ENCODE results near the gene CPZ. TPM values are rescaled to one million over a fixed set of nuclear protein-coding genes. Genes with fewer than 3 reads are reported as not detected.

Gene CPZ
- total RNA-seq, 4 donors from 2014 or later: 0.32 to 4.2 (median 2.1) TPM

- Histone ChIP-seq H3K9me3 (no peaks in the 10 kb centered on the region), H3K4me3 (no peak overlapping the region), H3K36me3 (no peaks in the 10 kb centered on the region), H3K4me1 (no peaks in the 10 kb centered on the region), H3K27me3 (peaks cover 9% of the 10 kb centered on the region), H3K27ac (no peak overlapping the region)
- peak; percentile 42 to 55 for DNase-seq (ENCODE audit: low spot score in 2 of 2)
- no peak for TF ChIP-seq POLR2A (IDR thresholded peaks at IDR 0.05)
- TF ChIP-seq POLR2AphosphoS5 (IDR thresholded peaks at IDR 0.05): no peak
- TF ChIP-seq EP300 (IDR thresholded peaks at IDR 0.05): no peak
- no peak for TF ChIP-seq CTCF (IDR thresholded peaks at IDR 0.05)
- WGBS: 92% methylated on average over 15 of the region's 15 CpGs
Observed at GRCh38 chr4:8641256-8641655, 48.7 kb downstream of the CPZ start.

GRCh38 chr4:8641931-8642650 lies 49.5 kb downstream of the CPZ start:
- peaks cover 13% of the 10 kb centered on the region for H3K27me3 ChIP-seq
- no peaks in the 10 kb centered on the region for H3K36me3 ChIP-seq
- no peaks in the 10 kb centered on the region for H3K4me1 ChIP-seq
- TF ChIP-seq POLR2A (IDR thresholded peaks at IDR 0.05) (no peak), CTCF (IDR thresholded peaks at IDR 0.05) (no peak), POLR2AphosphoS5 (IDR thresholded peaks at IDR 0.05) (no peak), EP300 (IDR thresholded peaks at IDR 0.05) (no peak)
- 87% methylated on average over 11 of the region's 16 CpGs for WGBS
- no peak overlapping the region for H3K27ac ChIP-seq
- DNase-seq (ENCODE audit: low spot score in 2 of 2): peak in 1 of 2 donors; percentile 54
- H3K4me3 ChIP-seq: no peak overlapping the region
- H3K9me3 ChIP-seq: no peaks in the 10 kb centered on the region

- H3K27me3 ChIP-seq: peaks cover 9% of the 10 kb centered on the region
- H3K27ac ChIP-seq: no peak overlapping the region
- H3K4me3 ChIP-seq: no peak overlapping the region
- H3K4me1 ChIP-seq: no peaks in the 10 kb centered on the region
- peak in 1 of 2 donors; percentile 54 for DNase-seq (ENCODE audit: low spot score in 2 of 2)
- WGBS: 74% methylated on average over 12 of the region's 12 CpGs
- TF ChIP-seq POLR2A (IDR thresholded peaks at IDR 0.05) (no peak), POLR2AphosphoS5 (IDR thresholded peaks at IDR 0.05) (no peak), EP300 (IDR thresholded peaks at IDR 0.05) (no peak), CTCF (IDR thresholded peaks at IDR 0.05) (no peak)
- no peaks in the 10 kb centered on the region for H3K36me3 ChIP-seq
- H3K9me3 ChIP-seq: no peaks in the 10 kb centered on the region
Observed at GRCh38 chr4:8642651-8643321, 50.2 kb downstream of the CPZ start.

GRCh38 chr4:8643441-8643840 lies 50.9 kb downstream of the CPZ start:
- H3K27ac ChIP-seq: no peak overlapping the region
- 69% methylated on average over 3 of the region's 6 CpGs for WGBS
- H3K36me3 ChIP-seq: no peaks in the 10 kb centered on the region
- peak in 1 of 2 donors; percentile 29 for DNase-seq (ENCODE audit: low spot score in 2 of 2)
- H3K27me3 ChIP-seq: peaks cover 9% of the 10 kb centered on the region
- H3K9me3 ChIP-seq: no peaks in the 10 kb centered on the region
- no peak for TF ChIP-seq POLR2AphosphoS5 (IDR thresholded peaks at IDR 0.05)
- no peak for TF ChIP-seq EP300 (IDR thresholded peaks at IDR 0.05)
- no peak for TF ChIP-seq CTCF (IDR thresholded peaks at IDR 0.05)
- TF ChIP-seq POLR2A (IDR thresholded peaks at IDR 0.05): no peak
- H3K4me3 ChIP-seq: no peak overlapping the region
- no peaks in the 10 kb centered on the region for H3K4me1 ChIP-seq

GRCh38 chr4:8643986-8644385 lies 51.4 kb downstream of the CPZ start:
- no peaks in the 10 kb centered on the region for H3K4me1 ChIP-seq
- no peak overlapping the region for H3K27ac ChIP-seq
- DNase-seq (ENCODE audit: low spot score in 2 of 2): peak in 1 of 2 donors; percentile 71
- H3K9me3 ChIP-seq: no peaks in the 10 kb centered on the region
- no CpG with 5 or more reads among the region's 22 CpGs for WGBS
- TF ChIP-seq POLR2AphosphoS5 (IDR thresholded peaks at IDR 0.05) (no peak), EP300 (IDR thresholded peaks at IDR 0.05) (no peak), CTCF (IDR thresholded peaks at IDR 0.05) (no peak), POLR2A (IDR thresholded peaks at IDR 0.05) (no peak)
- H3K36me3 ChIP-seq: no peaks in the 10 kb centered on the region
- H3K4me3 ChIP-seq: no peak overlapping the region
- peaks cover 13% of the 10 kb centered on the region for H3K27me3 ChIP-seq

All from suprapubic skin (tissue), 4 donors.